Neural cell (in vitro differentiated cells): ENCODE measurements around the gene CRTAC1. TPM values are rescaled to one million over a fixed set of nuclear protein-coding genes. Genes with fewer than 3 reads are reported as not detected.

Experiments used
- H2AFZ ChIP-seq: fragments of 200-600, 300-800 bp; sonication (generic), shearing (Covaris generic); 2 replicates; pipeline ENCODE4 v1.6.0; 2014; ENCODE audit warnings: low read depth, mild to moderate bottlenecking, antibody characterized with exemption, low read length, moderate library complexity
- H3F3A ChIP-seq: fragments of 200-600 bp; shearing (Covaris generic); 2 replicates; pipeline ENCODE4 v1.6.1; 2016; ENCODE audit warnings: mild to moderate bottlenecking, moderate library complexity, mixed read lengths, antibody characterized with exemption, low read length; ENCODE audit not compliant: insufficient read depth, poor library complexity, severe bottlenecking
- H3K27ac ChIP-seq: fragments of 200-600, 300-800 bp; sonication (generic), shearing (Covaris generic); 2 replicates; pipeline ENCODE4 v1.5.1; 2014; ENCODE audit warnings: mild to moderate bottlenecking, low read length, moderate library complexity
- H3K27me3 ChIP-seq: fragments of 300-800, 200-600 bp; sonication (generic), shearing (Covaris generic); 2 replicates; pipeline ENCODE4 v1.6.0; 2014; ENCODE audit warnings: mild to moderate bottlenecking, low read depth, low read length, moderate library complexity; ENCODE audit not compliant: insufficient read depth
- H3K36me3 ChIP-seq: fragments of 300-800, 200-600 bp; sonication (generic), shearing (Covaris generic); 2 replicates; pipeline ENCODE4 v1.5.1; 2014; ENCODE audit warnings: mild to moderate bottlenecking, antibody characterized with exemption, low read length, moderate library complexity; ENCODE audit not compliant: insufficient read depth
- H3K4me2 ChIP-seq: fragments of 300-800, 200-600 bp; sonication (generic), shearing (Covaris generic); 2 replicates; pipeline ENCODE4 v1.6.0; 2014; ENCODE audit warnings: mild to moderate bottlenecking, low read length
- H3K4me3 ChIP-seq: fragments of 300-800, 200-600 bp; sonication (generic), shearing (Covaris generic); 2 replicates; pipeline ENCODE4 v1.5.1; 2014; ENCODE audit warnings: mild to moderate bottlenecking, low read length, moderate library complexity
- H3K79me2 ChIP-seq: fragments of 200-600 bp; shearing (Covaris generic); replicated peaks from 2 replicates; pipeline ENCODE4 v1.6.0; 2014; ENCODE audit warnings: mild to moderate bottlenecking, low read length, moderate library complexity; ENCODE audit not compliant: insufficient read depth
- H3K9ac ChIP-seq: fragments of 300-800, 200-600 bp; sonication (generic), shearing (Covaris generic); 2 replicates; pipeline ENCODE4 v1.6.1; 2016; ENCODE audit warnings: mild to moderate bottlenecking, low read length, mixed read lengths
- H3K9me2 ChIP-seq: fragments of 200-600 bp; shearing (Covaris generic); 2 replicates; pipeline ENCODE4 v1.6.1; 2016; ENCODE audit warnings: mild to moderate bottlenecking, low read length, mixed read lengths; ENCODE audit not compliant: insufficient read depth
- H3K9me3 ChIP-seq: fragments of 200-600, 300-800 bp; sonication (generic), shearing (Covaris generic); 2 replicates; pipeline ENCODE4 v1.6.1; 2016; ENCODE audit warnings: mild to moderate bottlenecking, mixed run types, low read length, moderate library complexity, mixed read lengths
- H4K20me1 ChIP-seq: fragments of 200-600 bp; shearing (Covaris generic); 2 replicates; pipeline ENCODE4 v1.6.1; 2016; ENCODE audit warnings: mild to moderate bottlenecking, mixed run types; ENCODE audit not compliant: insufficient read depth
- CTCF ChIP-seq: fragments of 450-650 bp; IDR thresholded peaks from 2 replicates; pipeline ENCODE4 v1.5.1; 2014; ENCODE audit warnings: antibody characterized with exemption, mild to moderate bottlenecking, moderate library complexity; ENCODE audit not compliant: poor library complexity, severe bottlenecking
- EP300 ChIP-seq: fragments of 450-650 bp; conservative IDR thresholded peaks from 2 replicates; pipeline ENCODE4 v1.6.1; 2014; ENCODE audit warnings: antibody characterized with exemption, mild to moderate bottlenecking, moderate library complexity; ENCODE audit not compliant: poor library complexity, severe bottlenecking
- EZH2 ChIP-seq: fragments of 200-600, 300-800 bp; shearing (Covaris generic), sonication (generic); IDR thresholded peaks from 2 replicates; pipeline ENCODE4 v1.6.1; 2014; ENCODE audit warnings: antibody characterized with exemption, low read length, borderline replicate concordance, mild to moderate bottlenecking; ENCODE audit not compliant: insufficient read depth, poor library complexity, severe bottlenecking
- MXI1 ChIP-seq: fragments of 450-650 bp; conservative IDR thresholded peaks from 2 replicates; pipeline ENCODE4 v1.6.1; 2014; ENCODE audit warnings: antibody characterized with exemption, mild to moderate bottlenecking; ENCODE audit not compliant: poor library complexity, severe bottlenecking
- POLR2AphosphoS5 ChIP-seq: IDR thresholded peaks from 2 replicates; pipeline ENCODE4 v1.6.1; 2012
- RAD21 ChIP-seq: fragments of 450-650 bp; conservative IDR thresholded peaks from 2 replicates; pipeline ENCODE4 v1.6.1; 2014; ENCODE audit warnings: antibody characterized with exemption, mild to moderate bottlenecking, moderate library complexity
- REST ChIP-seq: IDR thresholded peaks from 2 replicates; pipeline ENCODE4 v1.6.1; 2012; ENCODE audit warnings: borderline replicate concordance
- SMC3 ChIP-seq: fragments of 450-650 bp; conservative IDR thresholded peaks from 2 replicates; pipeline ENCODE4 v1.6.1; 2014; ENCODE audit warnings: antibody characterized with exemption, mild to moderate bottlenecking, moderate library complexity; ENCODE audit not compliant: poor library complexity
- TAF1 ChIP-seq: IDR thresholded peaks from 2 replicates; pipeline ENCODE4 v1.6.1; 2012; ENCODE audit warnings: low read depth
- polyA plus RNA-seq: library from polyadenylated mRNA; depleted of rRNA; stranded (reverse); fragments of >200 nt; gene quantifications from 2 replicates; pipeline ENCODE4 v1.2.3, GENCODE V29; 2014

CRTAC1 gene
- polyA plus RNA-seq, 1 donor from 2014 or later: 1.1 TPM

GRCh38 chr10:97923476-97923875 is 106.9 kb downstream of the CRTAC1 start:
- H3K4me3 ChIP-seq: no peak overlapping the region
- no peak overlapping the region for H2AFZ ChIP-seq
- no peaks in the 10 kb centered on the region for H3K9me3 ChIP-seq
- no peaks in the 10 kb centered on the region for H3K79me2 ChIP-seq
- TF ChIP-seq RAD21: no peak
- TF ChIP-seq MXI1: no peak
- TF ChIP-seq TAF1: no peak
- no peak for TF ChIP-seq EZH2
- no peak for TF ChIP-seq CTCF
- TF ChIP-seq REST: no peak
- TF ChIP-seq POLR2AphosphoS5: no peak
- no peaks in the 10 kb centered on the region for H3K27me3 ChIP-seq
- H3F3A ChIP-seq: no peaks in the 10 kb centered on the region
- no peaks in the 10 kb centered on the region for H3K36me3 ChIP-seq
- H3K9me2 ChIP-seq: no peaks in the 10 kb centered on the region
- H4K20me1 ChIP-seq: no peaks in the 10 kb centered on the region
- no peak overlapping the region for H3K27ac ChIP-seq
- H3K4me2 ChIP-seq: no peak overlapping the region
- H3K9ac ChIP-seq: no peak overlapping the region

GRCh38 chr10:97923057-97923456 is 107.4 kb downstream of the CRTAC1 start:
- H3K36me3 ChIP-seq: no peaks in the 10 kb centered on the region
- H3K27me3 ChIP-seq: no peaks in the 10 kb centered on the region
- no peak overlapping the region for H3K4me3 ChIP-seq
- H3K79me2 ChIP-seq: no peaks in the 10 kb centered on the region
- no peaks in the 10 kb centered on the region for H4K20me1 ChIP-seq
- no peak overlapping the region for H3K27ac ChIP-seq
- no peak overlapping the region for H2AFZ ChIP-seq
- H3F3A ChIP-seq: no peaks in the 10 kb centered on the region
- H3K4me2 ChIP-seq: no peak overlapping the region
- no peaks in the 10 kb centered on the region for H3K9me2 ChIP-seq
- H3K9ac ChIP-seq: no peak overlapping the region
- TF ChIP-seq SMC3: no peak
- TF ChIP-seq MXI1: no peak
- no peak for TF ChIP-seq REST
- no peak for TF ChIP-seq CTCF
- no peak for TF ChIP-seq POLR2AphosphoS5
- TF ChIP-seq EP300: no peak
- H3K9me3 ChIP-seq: no peaks in the 10 kb centered on the region
